HL-60 (cell line): ENCODE results near the gene PRIMA1.

Experiments used
- DNase-seq, 2 experiments: peaks; one replicate each; pipeline ENCODE4 v3.0.0-alpha.2; 2010 to 2020; ENCODE audit warnings: low read depth in 1 of 2, low spot score in 1 of 2
- H3K27ac ChIP-seq: fragments of 250-450 bp; sonication (Bioruptor Pico); replicated peaks from 2 replicates; pipeline ENCODE4 v1.5.1; 2020; ENCODE audit warnings: mild to moderate bottlenecking, moderate library complexity
- H3K27me3 ChIP-seq: fragments of 250-450 bp; sonication (Bioruptor Pico); 2 replicates; pipeline ENCODE4 v1.5.1; 2021; ENCODE audit warnings: mild to moderate bottlenecking, moderate library complexity; ENCODE audit not compliant: insufficient read depth, poor library complexity, severe bottlenecking
- H3K4me3 ChIP-seq: replicated peaks from 2 replicates; pipeline ENCODE4 v1.5.1; 2011; ENCODE audit warnings: mild to moderate bottlenecking, control low read depth, low read length; ENCODE audit not compliant: insufficient read depth
- CTCF ChIP-seq: IDR thresholded peaks from one replicate; pipeline ENCODE4 v1.5.1; 2011; ENCODE audit warnings: low read length, control low read depth, inconsistent platforms; ENCODE audit not compliant: insufficient read depth
- GABPA ChIP-seq: IDR thresholded peaks from 2 replicates; pipeline ENCODE4 v1.6.1; 2012; ENCODE audit warnings: low read depth
- POLR2AphosphoS5 ChIP-seq: IDR thresholded peaks from 2 replicates; pipeline ENCODE4 v1.6.1; 2012; ENCODE audit warnings: low read depth
- REST ChIP-seq: IDR thresholded peaks from 2 replicates; pipeline ENCODE4 v1.6.1; 2012; ENCODE audit warnings: low read depth; ENCODE audit not compliant: insufficient replicate concordance
- SPI1 ChIP-seq: IDR thresholded peaks from 2 replicates; pipeline ENCODE4 v1.6.1; 2012; ENCODE audit warnings: low read depth, mild to moderate bottlenecking, borderline replicate concordance

Gene PRIMA1

GRCh38 chr14:93787465-93788292 is 606 bp downstream of the PRIMA1 start:
- no peak overlapping the region for H3K4me3 ChIP-seq
- TF ChIP-seq GABPA = no peak
- no peak for TF ChIP-seq REST
- TF ChIP-seq CTCF = no peak
- no peak for TF ChIP-seq SPI1
- TF ChIP-seq POLR2AphosphoS5 = no peak
- no peak overlapping the region for H3K27ac ChIP-seq
- DNase-seq = no peak
- H3K27me3 ChIP-seq = peaks cover 35% of the 10 kb centered on the region

- no peak for DNase-seq
- Histone ChIP-seq H3K27me3 (peaks cover 32% of the 10 kb centered on the region), H3K27ac (no peak overlapping the region), H3K4me3 (no peak overlapping the region)
- no peak for TF ChIP-seq CTCF
- TF ChIP-seq GABPA = no peak
- TF ChIP-seq REST = no peak
- no peak for TF ChIP-seq SPI1
- no peak for TF ChIP-seq POLR2AphosphoS5
These were observed 2.9 kb downstream of the PRIMA1 start for GRCh38 chr14:93785423-93785822.

- H3K4me3 ChIP-seq = no peak overlapping the region
- no peak for TF ChIP-seq POLR2AphosphoS5
- TF ChIP-seq REST = no peak
- TF ChIP-seq SPI1 = no peak
- TF ChIP-seq GABPA = no peak
- no peak for TF ChIP-seq CTCF
These were observed 3.4 kb downstream of the PRIMA1 start for GRCh38 chr14:93784878-93785277.

More at GRCh38 chr14:93784878-93785277, 3.4 kb downstream of the PRIMA1 start:
- Histone ChIP-seq H3K27me3 (peaks cover 26% of the 10 kb centered on the region), H3K27ac (no peak overlapping the region)
- no peak for DNase-seq
